Testis (tissue), 2 donors: ENCODE measurements around the gene PALM.

Source experiments
- POLR2A ChIP-seq: fragments of 450-650 bp; IDR thresholded peaks from one replicate; pipeline ENCODE4 v1.6.1; 2017; ENCODE audit warnings: antibody characterized with exemption, mild to moderate bottlenecking, moderate library complexity
- TF ChIP-seq, protein P1 (sequence below), 3 experiments: fragments of 450-650 bp in 2 of 3; fragments of 200-600 bp in 1 of 3; sonication (generic) in 1 of 3; IDR thresholded peaks; one replicate each; pipeline ENCODE4 v1.5.1; 2016 to 2019; ENCODE audit warnings: antibody characterized with exemption in 3 of 3, mild to moderate bottlenecking in 2 of 3, moderate library complexity in 1 of 3

DNA sequence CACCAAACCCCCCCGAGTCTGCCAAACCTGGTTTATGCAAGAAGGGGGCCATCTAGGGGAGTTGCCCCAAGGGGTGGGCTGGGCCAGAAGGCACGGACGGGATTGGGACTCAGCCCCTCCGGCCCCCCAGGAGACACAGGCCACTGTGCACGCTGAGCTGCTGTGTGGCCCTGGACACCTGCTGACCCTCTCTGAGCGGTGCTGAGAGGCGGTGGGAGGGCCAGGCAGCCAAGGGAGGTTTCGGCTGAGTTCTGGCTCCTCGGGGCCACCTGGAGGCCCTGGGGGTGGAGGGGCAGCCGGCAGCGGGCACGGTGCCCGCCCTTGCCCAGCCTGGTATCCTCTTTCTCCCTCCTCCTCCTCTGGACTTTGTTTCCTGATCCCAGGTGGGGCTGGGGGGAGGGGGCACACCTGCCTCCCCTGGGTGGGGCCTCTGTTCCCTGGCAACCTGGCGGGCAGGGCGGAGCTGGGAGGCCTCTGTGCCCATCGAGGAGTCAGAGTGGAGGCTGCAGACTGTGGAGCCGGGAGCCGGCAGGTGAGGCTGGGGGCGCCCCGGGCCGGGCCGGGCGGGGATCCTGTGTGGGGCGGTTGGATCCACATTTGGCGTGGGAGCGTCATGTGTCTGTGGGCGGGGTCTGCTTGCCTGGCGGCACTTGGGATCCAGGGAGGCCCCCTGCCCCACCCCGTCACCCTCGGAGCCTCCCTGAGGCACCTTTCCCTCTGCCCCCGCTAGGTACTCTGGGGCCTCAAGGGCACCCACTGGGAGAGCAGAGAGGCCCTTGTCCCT, 42.1 kb downstream of the PALM start, which contains the start of gene MISP:
- TF ChIP-seq, protein P1, sequence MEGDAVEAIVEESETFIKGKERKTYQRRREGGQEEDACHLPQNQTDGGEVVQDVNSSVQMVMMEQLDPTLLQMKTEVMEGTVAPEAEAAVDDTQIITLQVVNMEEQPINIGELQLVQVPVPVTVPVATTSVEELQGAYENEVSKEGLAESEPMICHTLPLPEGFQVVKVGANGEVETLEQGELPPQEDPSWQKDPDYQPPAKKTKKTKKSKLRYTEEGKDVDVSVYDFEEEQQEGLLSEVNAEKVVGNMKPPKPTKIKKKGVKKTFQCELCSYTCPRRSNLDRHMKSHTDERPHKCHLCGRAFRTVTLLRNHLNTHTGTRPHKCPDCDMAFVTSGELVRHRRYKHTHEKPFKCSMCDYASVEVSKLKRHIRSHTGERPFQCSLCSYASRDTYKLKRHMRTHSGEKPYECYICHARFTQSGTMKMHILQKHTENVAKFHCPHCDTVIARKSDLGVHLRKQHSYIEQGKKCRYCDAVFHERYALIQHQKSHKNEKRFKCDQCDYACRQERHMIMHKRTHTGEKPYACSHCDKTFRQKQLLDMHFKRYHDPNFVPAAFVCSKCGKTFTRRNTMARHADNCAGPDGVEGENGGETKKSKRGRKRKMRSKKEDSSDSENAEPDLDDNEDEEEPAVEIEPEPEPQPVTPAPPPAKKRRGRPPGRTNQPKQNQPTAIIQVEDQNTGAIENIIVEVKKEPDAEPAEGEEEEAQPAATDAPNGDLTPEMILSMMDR (IDR thresholded peaks at IDR 0.05) = no peak
- TF ChIP-seq POLR2A = no peak
